ENCODE results near the gene OSBPL10. TPM values are rescaled to one million over a fixed set of nuclear protein-coding genes. Genes with fewer than 3 reads are reported as not detected.

The OSBPL10 gene
- total and polyA plus RNA-seq, 2 of the 4 experiments (the other 2 are of a cell fraction), result 9.5 to 10.1 TPM

GRCh38 chr3:31636049-31636448, 345.0 kb downstream of the OSBPL10 start:
- no peak overlapping the region for H3K23ac ChIP-seq (ENCODE audit: low read depth, low read length)
- H3K27me3 ChIP-seq (ENCODE audit: control insufficient read depth, insufficient read depth, low read length), result no peaks in the 10 kb centered on the region
- H2AK9ac ChIP-seq (replicated peaks; ENCODE audit: low read depth, low read length, poor library complexity), result no peak overlapping the region
- TF ChIP-seq CEBPB (IDR thresholded peaks at IDR 0.05; ENCODE audit: low read depth, low read length) (no peak), ELK1 (IDR thresholded peaks at IDR 0.05; ENCODE audit: borderline replicate concordance, low read depth, low read length) (no peak), RFX5 (IDR thresholded peaks at IDR 0.05; ENCODE audit: low read depth, low read length) (no peak), USF2 (IDR thresholded peaks at IDR 0.05; ENCODE audit: low read depth, low read length) (no peak), MAZ (IDR thresholded peaks at IDR 0.05; ENCODE audit: borderline replicate concordance, low read depth, low read length) (no peak), SMC3 (IDR thresholded peaks at IDR 0.05; ENCODE audit: low read depth, low read length) (no peak), RCOR1 (IDR thresholded peaks at IDR 0.05; ENCODE audit: insufficient replicate concordance, low read length) (no peak)
- TF ChIP-seq, protein P1, sequence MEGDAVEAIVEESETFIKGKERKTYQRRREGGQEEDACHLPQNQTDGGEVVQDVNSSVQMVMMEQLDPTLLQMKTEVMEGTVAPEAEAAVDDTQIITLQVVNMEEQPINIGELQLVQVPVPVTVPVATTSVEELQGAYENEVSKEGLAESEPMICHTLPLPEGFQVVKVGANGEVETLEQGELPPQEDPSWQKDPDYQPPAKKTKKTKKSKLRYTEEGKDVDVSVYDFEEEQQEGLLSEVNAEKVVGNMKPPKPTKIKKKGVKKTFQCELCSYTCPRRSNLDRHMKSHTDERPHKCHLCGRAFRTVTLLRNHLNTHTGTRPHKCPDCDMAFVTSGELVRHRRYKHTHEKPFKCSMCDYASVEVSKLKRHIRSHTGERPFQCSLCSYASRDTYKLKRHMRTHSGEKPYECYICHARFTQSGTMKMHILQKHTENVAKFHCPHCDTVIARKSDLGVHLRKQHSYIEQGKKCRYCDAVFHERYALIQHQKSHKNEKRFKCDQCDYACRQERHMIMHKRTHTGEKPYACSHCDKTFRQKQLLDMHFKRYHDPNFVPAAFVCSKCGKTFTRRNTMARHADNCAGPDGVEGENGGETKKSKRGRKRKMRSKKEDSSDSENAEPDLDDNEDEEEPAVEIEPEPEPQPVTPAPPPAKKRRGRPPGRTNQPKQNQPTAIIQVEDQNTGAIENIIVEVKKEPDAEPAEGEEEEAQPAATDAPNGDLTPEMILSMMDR (conservative IDR thresholded peaks at IDR 0.05; ENCODE audit: low read depth, low read length), result no peak
- ChIA-PET CTCF (interaction anchor here (0.8 kb wide), 1 partner anchor 11 kb away, joined by 3 read pairs; no protein-coding TSS in a partner anchor), POLR2A (ENCODE audit: unreplicated experiment) (no interaction called here)
- H4K20me1 ChIP-seq (ENCODE audit: insufficient read depth, low read length), result no peaks in the 10 kb centered on the region
- dilution Hi-C loops (cut with HindIII; ENCODE audit: low sequenced_read_pairs, unreplicated experiment) (no loop called here), intact Hi-C loops (cut with micrococcal nuclease) (no loop called here), in situ Hi-C loops (cut with MboI; ENCODE audit: low sequenced_read_pairs) (no loop called here)
- H4K91ac ChIP-seq (ENCODE audit: insufficient read depth, low read depth, low read length), result no peak overlapping the region
- H4K5ac ChIP-seq (ENCODE audit: low read depth, low read length), result no peak overlapping the region
- no peaks in the 10 kb centered on the region for H3K9me3 ChIP-seq (ENCODE audit: control insufficient read depth, insufficient read depth, low read length)
- H2BK5ac ChIP-seq (ENCODE audit: low read depth, low read length, poor library complexity, severe bottlenecking), result no peak overlapping the region
- no CpG with 5 or more reads among the region's 4 CpGs for WGBS, 2 experiments (ENCODE audit: extremely low coverage in 2 of 2, insufficient read length in 1 of 2)
- no peak overlapping the region for H2BK120ac ChIP-seq (ENCODE audit: low read depth, low read length)
- DNase-seq (no peak), ATAC-seq (ENCODE audit: low read depth) (no peak)
- peaks cover 2% of the 10 kb centered on the region; the same call in 1 of the 2 replicates for H3K4me1 ChIP-seq (ENCODE audit: control insufficient read depth, insufficient read depth, low read length)
- no peak overlapping the region for H3K14ac ChIP-seq (replicated peaks; ENCODE audit: low read depth, low read length)
- H2AK5ac ChIP-seq (ENCODE audit: low read depth, low read length), result no peak overlapping the region
- no peak overlapping the region for H2BK15ac ChIP-seq (ENCODE audit: low read depth, low read length)
- H3K4me3 ChIP-seq (ENCODE audit: insufficient read depth, low read depth, low read length), result no peak overlapping the region
- H2BK20ac ChIP-seq (ENCODE audit: low read depth, low read length), result no peak overlapping the region
- no peak overlapping the region for H3K18ac ChIP-seq (ENCODE audit: low read depth, low read length)
- H3K27ac ChIP-seq (ENCODE audit: insufficient read depth, low read length), result no peak overlapping the region
- no TSS peak for BruUV-seq (replicated peaks)
- no peak overlapping the region for H3K4me2 ChIP-seq (ENCODE audit: low read depth, low read length)
- H3K79me1 ChIP-seq (ENCODE audit: low read depth in 1 of 2, low read length in 2 of 2), result no peaks in the 10 kb centered on the region; a peak in 1 of 4 replicates
- H2AFZ ChIP-seq (replicated peaks; ENCODE audit: low read length, poor library complexity), result no peak overlapping the region
- H3K4ac ChIP-seq (ENCODE audit: low read depth, low read length), result no peak overlapping the region
- peaks cover 2% of the 10 kb centered on the region for H3K36me3 ChIP-seq (ENCODE audit: control insufficient read depth, insufficient read depth, low read length)
- H3K9me1 ChIP-seq (ENCODE audit: insufficient read depth, low read length), result no peaks in the 10 kb centered on the region
- H3K9ac ChIP-seq (ENCODE audit: low read depth, low read length), result no peak overlapping the region
- H4K8ac ChIP-seq (ENCODE audit: low read depth in 2 of 2, low read length in 2 of 2), result no peak overlapping the region
- H3K56ac ChIP-seq (ENCODE audit: extremely low read depth, insufficient read depth, low read length), result no peak overlapping the region
